Cardiac fibroblast (primary cell): ENCODE data around the gene STX4.

Experiments
- DNase-seq, 2 donors: peaks; one replicate each; pipeline versions ENCODE4 v3.0.0 to v3.0.0-alpha.2; 2010; ENCODE audit warnings: low read depth in 2 of 2
- H3K4me3 ChIP-seq, 2 donors: replicated peaks in 1 of 2; 1 replicate in 1 of 2; 2 replicates in 1 of 2; pipeline ENCODE4 v1.5.1; 2011; ENCODE audit warnings: low read depth in 2 of 2, low read length in 2 of 2, mild to moderate bottlenecking in 2 of 2, moderate library complexity in 1 of 2
- TF ChIP-seq, protein P1 (sequence below): IDR thresholded peaks from one replicate; pipeline ENCODE4 v1.5.1; 2011; ENCODE audit warnings: low read depth, mild to moderate bottlenecking, low read length, inconsistent platforms

The STX4 gene

DNA sequence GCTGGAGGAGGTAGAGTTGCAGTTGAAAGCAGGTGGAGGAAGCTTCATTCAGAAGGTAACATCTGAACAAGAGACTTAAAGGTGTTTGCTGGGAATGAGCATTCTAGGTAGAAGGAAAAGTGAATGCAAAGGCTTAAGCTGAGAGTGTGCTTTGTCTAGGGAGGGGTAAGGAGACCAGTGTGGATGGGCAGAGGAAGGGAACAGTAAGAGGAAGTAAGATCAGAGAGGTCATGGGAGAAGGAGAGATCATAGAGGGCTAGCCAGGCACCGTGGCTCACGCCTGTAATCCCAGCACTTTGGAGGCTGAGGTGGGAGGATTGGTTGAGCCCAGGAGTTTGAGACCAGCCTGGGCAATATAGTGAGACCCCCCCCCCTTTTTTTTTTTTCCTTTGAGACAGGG is 3.3 kb downstream of the STX4 start:
- TF ChIP-seq, protein P1, sequence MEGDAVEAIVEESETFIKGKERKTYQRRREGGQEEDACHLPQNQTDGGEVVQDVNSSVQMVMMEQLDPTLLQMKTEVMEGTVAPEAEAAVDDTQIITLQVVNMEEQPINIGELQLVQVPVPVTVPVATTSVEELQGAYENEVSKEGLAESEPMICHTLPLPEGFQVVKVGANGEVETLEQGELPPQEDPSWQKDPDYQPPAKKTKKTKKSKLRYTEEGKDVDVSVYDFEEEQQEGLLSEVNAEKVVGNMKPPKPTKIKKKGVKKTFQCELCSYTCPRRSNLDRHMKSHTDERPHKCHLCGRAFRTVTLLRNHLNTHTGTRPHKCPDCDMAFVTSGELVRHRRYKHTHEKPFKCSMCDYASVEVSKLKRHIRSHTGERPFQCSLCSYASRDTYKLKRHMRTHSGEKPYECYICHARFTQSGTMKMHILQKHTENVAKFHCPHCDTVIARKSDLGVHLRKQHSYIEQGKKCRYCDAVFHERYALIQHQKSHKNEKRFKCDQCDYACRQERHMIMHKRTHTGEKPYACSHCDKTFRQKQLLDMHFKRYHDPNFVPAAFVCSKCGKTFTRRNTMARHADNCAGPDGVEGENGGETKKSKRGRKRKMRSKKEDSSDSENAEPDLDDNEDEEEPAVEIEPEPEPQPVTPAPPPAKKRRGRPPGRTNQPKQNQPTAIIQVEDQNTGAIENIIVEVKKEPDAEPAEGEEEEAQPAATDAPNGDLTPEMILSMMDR: no peak
- H3K4me3 ChIP-seq: no peak overlapping the region

GRCh38 chr16:31038993-31039392 is 5.6 kb downstream of the STX4 start:
- H3K4me3 ChIP-seq: no peak overlapping the region
- DNase-seq: no peak
- TF ChIP-seq, protein P1: no peak

More for the DNA sequence above, 3.3 kb downstream of the STX4 start:
- no peak for DNase-seq

DNA sequence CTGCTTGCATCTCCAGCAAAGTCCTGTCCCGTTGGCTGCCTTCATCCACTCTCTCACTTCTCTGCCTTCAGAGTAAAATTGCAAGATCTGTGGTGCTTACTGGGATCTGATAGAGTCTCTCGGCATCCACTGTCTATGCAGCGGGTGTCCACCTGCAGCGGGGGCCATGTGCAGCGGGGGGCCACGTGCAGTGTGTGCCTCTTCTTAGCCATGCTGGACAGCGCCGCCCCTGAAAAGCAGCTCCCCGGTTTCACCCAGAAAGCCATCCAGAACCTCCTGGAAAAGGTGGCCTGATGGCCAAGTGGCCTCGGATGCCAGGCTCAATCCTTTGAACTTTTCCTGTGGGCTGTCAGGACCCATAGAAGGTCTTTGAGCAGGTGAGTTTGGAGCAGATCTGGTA is 9.5 kb downstream of the STX4 start:
- no peak for DNase-seq
- no peak overlapping the region for H3K4me3 ChIP-seq
- TF ChIP-seq, protein P1: no peak

GRCh38 chr16:31043352-31043751 is 10.0 kb downstream of the STX4 start:
- no peak for DNase-seq
- no peak overlapping the region for H3K4me3 ChIP-seq
- TF ChIP-seq, protein P1: no peak

DNA sequence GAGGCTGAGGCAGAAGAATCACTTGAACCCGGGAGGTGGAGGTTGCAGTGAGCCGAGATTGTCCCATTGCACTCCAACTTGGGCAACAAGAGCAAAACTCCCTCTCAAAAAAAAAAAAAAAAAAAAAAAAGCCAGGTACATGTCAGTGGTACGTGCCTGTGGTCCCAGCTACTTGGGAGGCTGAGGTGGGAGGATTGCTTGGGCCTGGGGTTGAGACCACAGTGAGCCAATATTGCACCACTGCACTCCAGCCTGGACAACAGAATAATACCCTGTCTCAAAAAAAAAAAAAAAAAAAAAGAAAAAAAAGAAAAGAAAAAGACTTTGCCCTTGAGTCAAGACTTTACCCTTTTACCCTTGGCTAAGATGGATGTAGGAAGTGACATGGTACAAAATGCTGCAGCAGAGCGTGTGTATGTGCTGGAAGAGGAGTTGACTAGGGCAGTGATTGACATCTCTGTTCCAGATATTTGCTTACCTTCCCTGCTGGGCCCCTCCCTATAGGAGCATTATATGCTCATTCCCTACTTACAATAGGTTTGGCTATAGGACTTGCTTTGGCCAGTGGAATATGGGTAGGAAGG is 10.6 kb downstream of the STX4 start:
- H3K4me3 ChIP-seq: no peak overlapping the region
- TF ChIP-seq, protein P1: no peak
- DNase-seq: no peak

DNA sequence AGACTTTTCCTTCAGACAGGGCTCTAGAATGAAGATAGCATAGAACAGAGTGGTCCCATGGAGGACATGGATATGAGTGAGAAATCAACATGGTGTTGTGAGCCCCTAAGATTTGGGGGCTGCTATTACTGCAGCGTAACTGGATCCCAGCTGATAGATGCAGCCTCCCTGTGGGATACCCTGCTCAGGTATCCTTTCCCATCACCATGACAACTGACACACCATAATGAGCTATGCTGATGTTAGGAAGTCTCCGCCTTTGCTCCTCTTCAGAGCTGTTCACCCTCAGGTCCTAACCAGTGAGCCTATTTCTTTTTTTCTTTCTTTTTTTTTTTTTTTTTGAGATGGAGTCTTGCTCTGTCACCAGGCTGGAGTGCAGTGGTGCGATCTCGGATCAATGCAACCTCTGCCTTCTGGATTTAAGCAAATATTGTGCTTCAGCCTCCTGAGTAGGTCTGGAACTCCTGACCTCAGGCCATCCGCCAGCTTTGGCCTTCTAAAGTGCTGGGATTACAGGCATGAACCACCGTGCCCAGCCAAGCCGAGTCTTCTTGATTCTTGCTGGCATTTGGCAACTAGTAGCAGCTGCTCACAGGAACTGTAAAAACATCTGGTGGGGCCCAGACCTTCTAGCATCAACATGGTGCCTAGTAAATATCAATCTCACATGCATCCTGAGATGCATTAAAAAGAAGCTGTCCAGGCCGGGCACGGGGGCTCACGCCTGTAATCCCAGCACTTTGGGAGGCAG is 17.1 kb downstream of the STX4 start:
- no peak for DNase-seq
- TF ChIP-seq, protein P1: no peak
- no peak overlapping the region for H3K4me3 ChIP-seq
